HT1080 (cell line): Measurements from ENCODE around the gene MACF1. TPM values are rescaled to one million over a fixed set of nuclear protein-coding genes. Genes with fewer than 3 reads are reported as not detected.

Experiments used
- DNase-seq: peaks from one replicate; pipeline ENCODE4 v3.0.0-alpha.2; 2015; ENCODE audit warnings: low read depth
- total RNA-seq: library from RNA; depleted of rRNA; stranded (reverse); fragments of >200 nt; shearing (Covaris generic); gene quantifications from 2 replicates; pipeline ENCODE4 v1.2.3, GENCODE V29; 2014

MACF1 gene
- total RNA-seq, 1 experiment from 2014 or later: 148 TPM

DNA sequence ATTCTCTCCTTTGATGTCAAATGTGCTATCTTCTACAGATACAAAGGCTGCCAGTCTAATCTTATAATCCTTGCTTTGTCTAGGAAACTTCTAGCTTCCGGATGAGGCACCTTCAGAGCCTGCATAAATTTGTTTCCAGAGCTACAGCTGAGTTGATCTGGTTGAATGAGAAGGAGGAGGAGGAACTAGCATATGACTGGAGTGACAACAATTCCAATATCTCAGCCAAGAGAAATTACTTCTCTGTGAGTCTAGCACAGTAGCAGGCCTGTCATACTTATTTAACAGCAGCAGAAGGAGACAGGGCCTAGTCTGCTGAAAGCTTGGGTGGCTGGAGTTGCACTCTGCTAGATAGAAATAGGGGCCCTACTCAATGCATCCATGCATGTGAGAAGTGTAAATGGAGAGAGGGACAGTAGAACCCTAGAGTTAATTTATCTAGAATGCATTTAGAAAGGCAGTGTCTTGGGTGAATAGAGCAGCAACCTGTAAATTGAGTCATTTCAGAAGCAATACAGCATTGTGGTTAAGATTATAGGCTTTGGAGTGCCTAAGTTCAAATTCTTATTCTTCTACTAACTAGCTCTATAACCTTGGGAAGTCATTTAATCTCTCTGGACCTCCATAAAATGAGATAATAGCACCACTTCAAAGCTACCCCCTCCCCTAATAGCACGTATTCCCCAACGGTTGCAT is 89.0 kb downstream of the MACF1 start:
- DNase-seq: no peak

DNA sequence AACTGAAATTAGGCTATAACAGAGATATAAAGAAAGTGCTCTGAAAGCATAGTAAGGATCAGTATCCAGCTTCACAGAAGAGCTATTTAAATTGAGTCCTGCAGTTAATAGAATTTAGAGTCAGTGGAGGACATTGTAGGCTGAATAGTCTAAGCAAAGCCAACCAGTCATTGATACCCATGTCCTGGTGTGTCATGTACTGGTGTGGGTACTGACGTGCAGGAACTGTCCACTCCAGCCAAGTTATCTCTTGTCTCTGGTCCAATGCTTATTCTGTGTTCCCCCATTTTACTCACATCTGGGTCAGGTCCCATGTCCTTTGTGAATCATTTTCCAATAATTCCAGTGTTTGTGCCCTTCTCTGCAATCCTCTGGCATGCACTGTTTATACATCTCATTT is 90.0 kb downstream of the MACF1 start:
- DNase-seq: no peak

DNA sequence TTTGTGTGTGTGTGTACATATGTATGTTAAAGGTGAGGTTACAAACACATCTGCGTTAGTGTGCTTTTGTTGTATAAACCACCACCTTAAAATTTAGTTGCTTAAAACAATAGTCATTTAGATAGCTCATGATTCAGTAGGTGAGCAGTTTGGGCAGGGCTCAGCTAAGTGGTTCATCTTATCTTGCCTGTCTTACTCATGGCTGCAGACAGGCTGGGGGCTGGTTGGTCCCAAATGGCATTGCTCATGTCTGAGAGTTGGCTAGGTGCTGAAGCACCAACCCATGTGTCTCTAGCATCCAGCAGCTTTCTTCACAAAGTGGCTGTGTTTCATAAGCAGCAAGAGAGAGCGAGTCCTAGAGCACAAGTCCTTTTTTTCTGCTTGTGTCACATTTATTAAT is 91.4 kb downstream of the MACF1 start:
- DNase-seq: no peak

DNA sequence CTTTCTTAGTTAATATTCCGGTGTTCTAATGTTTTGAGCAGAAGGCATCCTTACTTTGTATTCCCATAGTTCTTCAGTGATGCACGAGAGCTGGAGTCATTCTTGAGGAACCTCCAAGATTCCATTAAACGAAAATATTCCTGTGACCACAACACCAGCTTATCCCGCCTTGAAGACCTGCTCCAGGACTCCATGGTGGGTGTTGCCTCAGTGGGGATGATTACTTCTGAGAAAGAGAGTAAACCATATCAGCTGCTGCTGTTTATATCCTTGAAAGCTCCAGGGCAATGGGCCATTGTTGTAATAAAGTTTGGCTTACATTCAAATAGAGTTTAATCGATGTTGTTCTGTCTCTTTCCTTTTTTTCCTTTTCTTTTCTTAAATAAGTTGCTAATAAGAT is 93.1 kb downstream of the MACF1 start:
- no peak for DNase-seq

DNA sequence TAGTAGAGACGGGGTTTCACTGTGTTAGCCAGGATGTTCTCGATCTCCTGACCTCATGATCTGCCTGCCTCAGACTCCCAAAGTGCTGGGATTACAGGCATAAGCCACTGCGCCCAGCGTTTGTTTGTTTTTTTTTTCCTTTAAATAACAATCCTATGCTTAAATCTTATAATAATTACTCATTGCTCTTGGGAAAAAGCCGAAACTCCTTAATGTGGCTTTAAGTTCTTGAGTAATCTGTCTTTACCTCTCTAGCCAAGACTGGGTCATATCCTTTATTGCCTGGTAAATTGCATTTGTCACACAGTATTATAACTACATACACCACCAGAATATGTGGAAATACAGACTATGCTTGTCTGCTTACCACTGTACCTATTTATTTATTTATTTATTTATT is 97.1 kb downstream of the MACF1 start:
- DNase-seq: no peak

DNA sequence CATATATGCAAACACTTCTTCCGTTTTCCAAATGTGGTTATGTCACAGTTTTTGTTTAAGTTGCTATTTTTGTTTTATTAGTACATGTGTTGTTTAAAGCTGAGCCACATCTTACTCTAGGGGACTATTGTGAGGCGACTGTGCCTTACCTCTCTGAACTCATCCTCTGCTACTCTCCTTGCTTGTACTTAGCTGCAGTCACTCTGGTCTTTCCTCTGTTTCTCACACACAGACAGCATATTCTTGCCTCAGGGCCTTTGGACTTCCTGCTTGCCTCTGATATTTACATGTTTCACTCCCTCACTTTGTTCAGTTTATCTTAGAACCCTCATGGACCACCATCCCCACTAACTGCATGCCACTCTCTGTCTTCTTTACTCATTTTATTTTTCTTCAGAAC is 101.1 kb downstream of the MACF1 start:
- DNase-seq: no peak

DNA sequence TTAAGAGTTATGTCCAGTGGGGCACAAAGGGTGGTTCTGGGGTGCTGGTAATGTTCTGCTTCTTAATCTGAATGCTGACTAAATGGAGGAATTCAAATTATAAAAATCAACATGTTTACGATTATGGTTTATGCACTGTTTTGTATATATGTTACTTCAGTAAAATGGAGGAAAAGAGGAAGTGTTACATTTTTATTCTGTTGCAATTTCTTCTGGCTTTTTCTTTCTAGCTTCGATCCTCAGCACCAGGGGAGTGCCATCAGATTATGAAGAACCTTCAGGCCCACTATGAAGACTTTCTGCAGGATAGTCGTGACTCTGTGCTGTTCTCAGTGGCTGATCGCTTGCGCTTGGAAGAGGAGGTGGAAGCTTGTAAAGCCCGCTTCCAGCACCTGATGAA is 105.5 kb downstream of the MACF1 start:
- DNase-seq: no peak

DNA sequence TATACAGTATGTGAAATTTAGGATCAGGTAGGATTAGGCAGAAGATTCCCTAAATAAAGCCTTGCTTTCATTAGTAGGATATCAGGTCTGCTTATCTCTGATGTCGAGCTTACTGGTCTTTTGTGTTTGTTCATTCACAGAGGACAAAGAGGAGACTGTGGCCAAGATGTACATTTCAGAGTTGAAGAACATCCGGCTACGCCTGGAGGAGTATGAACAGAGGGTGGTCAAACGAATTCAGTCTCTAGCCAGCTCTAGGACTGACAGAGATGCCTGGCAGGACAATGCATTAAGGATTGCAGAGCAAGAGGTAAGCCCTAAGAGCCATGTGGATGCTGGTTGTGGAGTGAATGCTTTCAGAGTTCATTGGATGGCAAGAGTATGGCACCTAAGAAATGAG is 106.2 kb downstream of the MACF1 start:
- DNase-seq: no peak

DNA sequence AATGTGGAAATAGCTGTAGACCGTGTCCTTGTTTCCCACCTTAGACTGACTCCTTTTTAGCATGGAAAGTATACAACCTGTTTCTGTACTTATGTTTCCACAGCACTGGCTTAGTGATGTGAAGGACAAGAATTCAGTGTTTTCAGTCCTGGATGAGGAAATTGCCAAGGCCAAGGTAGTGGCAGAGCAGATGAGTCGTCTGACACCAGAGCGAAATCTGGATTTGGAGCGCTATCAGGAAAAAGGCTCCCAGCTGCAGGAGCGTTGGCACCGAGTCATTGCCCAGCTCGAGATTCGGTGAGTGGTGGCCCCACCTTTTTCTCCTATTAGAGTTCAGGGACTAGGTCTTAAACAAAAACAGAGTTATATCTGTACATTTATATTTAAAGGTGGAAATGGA is 112.6 kb downstream of the MACF1 start:
- DNase-seq: peak; percentile 10

DNA sequence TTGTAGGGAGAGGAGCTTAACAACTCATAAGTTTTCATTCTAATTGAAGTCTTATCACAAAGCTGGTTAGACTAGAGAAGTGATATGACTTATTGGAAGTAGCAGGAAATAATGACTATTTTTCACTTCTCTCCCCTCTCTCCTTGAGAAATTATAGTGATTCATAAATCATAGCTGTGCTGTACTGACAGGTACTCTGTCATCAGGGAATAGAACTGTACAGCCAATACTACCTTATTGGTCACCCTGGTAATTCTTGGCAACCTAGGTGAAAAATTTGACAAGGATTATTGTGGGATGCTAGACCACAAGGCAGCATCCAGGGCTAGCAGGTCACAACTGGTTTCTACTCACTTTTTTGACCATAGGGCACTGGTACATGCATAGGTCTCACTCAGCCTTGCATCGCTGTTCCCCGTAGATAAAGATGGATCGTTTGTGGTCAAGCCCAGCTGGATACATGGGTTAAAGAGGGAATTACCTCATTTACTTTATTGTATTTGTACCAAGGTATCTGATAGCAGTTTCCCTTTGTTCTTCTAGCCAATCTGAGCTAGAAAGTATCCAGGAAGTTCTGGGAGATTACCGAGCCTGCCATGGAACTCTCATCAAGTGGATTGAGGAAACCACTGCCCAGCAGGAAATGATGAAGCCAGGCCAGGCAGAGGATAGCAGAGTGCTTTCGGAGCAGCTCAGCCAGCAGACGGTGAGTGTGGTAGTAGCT is 113.6 kb downstream of the MACF1 start:
- peak; percentile 62 for DNase-seq

DNA sequence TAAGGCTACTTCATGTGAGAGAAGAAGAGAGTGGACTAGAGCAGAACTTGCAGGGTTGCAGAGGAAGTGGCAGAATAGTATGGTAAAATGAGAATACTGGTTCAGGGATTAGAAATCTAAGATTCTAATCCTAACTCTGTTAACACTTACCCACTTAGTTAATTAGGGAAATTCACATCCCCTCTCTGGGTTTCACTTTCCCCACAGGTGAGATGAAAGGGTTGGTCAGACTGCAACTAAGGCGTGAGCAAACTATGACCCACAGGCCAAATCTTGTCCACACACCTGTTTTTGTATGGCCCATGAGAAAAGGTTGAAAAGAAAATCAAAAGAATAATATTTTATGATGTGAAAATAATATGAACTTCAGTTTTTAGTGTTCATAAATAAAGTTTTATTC is 117.5 kb downstream of the MACF1 start:
- DNase-seq: no peak

DNA sequence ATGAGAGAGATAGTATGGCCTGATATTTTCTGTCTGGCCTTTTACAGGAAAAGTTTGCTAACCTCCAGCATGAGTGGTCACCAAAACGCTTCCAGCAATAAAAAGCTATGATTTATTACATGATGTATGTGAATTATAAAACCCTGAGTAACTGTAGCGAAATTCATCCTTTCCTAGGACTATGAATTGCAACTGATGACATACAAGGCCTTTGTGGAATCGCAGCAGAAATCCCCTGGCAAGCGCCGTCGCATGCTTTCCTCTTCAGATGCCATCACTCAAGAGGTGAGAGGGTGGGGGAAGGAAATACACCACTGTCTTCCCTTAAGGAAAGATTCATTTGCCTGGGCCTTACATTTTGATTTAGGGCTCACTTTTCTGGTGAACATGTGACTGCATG is 117.9 kb downstream of the MACF1 start:
- no peak for DNase-seq

DNA sequence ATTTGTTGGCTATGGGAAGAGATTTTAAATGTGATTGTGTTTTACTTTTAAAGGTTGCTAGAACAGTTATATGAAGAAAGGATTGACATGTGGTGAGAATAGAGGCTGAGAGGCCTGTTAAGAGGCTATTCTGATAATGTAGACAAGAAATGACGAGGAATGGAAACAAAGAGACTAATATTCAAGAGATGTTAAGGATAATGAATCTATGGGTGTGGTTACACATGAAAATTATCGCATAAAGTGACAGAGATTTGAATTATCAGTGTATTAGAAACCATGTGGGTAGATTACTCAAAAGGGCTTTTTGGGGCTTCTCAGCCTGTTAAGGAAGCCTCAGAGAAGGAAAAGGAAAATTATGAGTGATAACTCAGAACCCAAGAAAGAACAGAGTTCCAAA is 120.4 kb downstream of the MACF1 start:
- DNase-seq: no peak

DNA sequence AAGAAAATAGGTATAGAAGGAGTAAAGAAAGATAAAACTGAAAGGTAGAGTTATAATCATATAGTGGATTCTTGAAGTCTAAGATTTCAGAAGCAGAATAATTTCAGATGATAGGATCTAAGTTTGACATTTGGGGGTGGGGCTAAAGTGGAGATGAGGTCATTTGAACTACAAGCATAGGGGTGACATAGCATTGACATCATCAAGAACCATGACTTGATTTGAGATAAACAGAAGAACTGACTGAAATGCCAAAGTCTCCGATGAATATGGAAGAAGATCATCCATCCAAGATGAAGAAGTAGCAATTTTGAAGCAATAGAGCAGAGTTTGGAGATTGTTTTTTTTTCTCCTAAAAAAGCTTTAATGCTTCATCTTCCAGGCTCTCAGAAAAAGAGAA is 122.3 kb downstream of the MACF1 start:
- no peak for DNase-seq

DNA sequence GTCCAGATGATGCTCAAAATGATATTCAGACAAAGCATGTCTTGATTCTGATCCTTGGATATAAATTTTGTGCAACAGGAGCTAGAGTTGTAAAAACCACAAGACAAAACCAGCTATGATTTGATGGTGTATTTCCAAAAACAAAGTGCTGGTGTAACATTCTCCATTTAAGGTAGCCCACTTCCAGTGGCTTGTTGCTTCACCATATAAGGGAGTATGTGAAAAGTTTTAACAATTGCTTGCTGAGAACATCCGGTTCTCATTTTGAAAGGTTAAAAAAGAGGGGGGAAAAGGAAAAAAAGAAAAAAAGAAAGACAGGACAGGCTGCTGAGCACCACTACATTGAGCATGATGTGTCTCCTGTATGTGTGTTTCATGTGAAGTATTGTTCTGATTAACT is 123.6 kb downstream of the MACF1 start:
- no peak for DNase-seq

DNA sequence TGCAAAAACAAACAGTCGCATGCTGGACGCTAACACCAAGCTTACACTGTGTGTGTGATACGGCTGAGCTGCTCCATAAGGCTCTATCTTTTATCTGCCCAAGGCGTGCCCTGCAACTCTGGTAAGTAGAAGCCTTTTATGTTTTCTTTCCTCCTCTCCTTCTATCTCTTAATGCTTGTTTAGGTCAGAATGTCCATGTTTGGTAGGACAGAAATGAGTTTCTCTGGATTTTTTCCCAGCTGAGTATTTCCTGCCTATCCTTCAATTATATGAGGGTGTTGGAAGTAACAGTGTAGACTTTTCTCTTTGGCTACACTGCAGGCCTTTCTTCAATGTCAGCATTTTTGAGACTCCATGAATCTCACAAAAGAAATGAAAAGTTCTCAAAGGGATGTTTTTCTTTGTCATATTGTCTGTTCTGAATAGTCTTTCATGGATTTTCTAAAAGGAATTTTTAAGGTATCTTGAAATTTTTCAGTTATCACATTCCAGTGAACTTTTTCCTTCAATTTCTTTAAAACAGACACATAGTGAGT is 124.2 kb downstream of the MACF1 start:
- no peak for DNase-seq

DNA sequence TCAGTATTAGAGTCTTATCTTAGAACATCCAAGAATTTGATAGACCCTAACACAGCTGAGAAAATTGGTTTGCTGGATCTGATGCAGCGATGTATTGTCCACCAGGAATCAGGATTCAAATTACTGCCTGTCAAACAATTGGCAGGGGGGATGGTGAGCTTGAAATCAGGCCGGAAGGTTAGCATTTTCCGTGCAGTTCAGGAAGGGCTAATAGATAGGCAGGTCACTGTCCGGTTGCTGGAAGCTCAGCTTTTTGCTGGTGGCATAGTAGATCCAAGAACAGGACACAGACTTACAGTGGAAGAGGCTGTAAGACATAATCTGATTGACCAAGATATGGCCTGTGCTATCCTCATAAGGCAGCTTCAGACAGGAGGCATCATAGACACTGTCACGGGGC is 127.2 kb downstream of the MACF1 start:
- DNase-seq: no peak

DNA sequence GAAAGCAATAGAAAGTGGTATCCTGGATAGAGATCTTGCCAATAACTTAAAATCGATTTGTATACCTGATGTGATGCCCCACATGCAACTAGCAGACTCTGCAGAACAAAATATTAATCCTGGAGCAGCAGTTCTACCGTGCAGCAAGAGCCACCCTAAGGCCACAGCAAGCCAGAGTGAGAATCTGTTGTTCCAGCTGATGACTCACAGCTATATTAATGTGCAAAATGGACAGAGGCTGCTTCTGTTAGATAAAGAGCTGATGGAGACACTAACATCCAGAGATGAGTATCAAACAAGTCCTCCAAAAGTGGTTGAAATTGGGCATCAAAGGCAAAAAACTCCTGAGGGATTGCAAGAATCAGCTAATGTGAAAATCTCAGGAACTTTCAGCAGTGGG is 127.8 kb downstream of the MACF1 start:
- DNase-seq: no peak

DNA sequence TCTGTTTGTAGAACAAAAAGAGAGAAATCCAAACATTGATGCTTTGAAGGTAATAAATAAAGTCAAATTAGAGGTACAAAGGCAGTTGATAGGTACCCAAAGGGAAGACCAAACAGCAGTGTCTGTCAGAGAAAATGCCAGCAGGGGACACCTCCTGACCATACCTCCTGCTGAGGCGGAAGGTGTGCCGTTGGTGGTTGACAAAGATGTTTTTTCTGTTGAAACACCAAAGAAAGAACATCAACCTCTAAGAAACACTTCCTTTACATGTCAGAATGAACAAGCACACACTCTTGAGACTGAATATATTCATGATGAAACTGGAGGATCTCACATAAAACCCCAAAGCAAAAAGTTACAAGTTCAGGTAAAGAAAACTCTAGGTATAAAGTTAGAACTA is 128.3 kb downstream of the MACF1 start:
- no peak for DNase-seq

DNA sequence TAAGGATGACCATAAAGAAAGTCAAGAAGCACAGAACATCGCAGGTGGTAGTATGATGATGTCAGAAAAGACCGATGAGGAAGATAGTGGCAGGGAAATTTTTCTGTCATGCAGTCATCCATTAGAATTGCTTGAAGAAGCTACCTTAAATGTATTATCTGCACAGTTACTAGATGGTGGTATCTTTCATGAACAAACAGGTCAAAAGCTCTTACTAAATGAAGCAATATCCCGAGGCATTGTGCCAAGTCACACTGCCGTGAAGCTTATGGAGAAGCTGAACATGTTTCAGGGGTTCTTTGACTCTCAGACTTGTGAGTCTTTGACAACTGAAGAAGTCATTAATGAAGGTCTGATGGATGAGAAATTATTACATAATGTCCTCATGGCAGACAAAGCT is 128.8 kb downstream of the MACF1 start:
- DNase-seq: no peak

DNA sequence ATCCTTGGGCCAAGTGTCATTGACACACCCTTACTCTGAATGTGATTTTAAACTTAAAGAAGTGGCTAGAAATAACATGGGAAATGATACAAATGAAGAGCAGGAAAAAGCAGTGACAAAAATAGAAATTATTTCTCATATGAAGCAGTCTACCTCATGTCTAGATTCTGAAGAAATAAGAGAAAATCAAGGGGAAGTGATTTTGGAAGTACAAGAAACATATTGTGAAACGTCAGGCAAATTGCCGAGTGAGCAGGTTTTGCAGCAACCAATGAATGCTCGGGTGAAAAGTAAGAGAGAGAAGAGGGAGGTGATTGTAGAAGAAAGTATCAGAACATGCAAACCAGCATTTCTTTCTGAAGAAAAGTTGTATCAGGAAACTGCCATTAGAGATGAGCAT is 130.7 kb downstream of the MACF1 start:
- no peak for DNase-seq

DNA sequence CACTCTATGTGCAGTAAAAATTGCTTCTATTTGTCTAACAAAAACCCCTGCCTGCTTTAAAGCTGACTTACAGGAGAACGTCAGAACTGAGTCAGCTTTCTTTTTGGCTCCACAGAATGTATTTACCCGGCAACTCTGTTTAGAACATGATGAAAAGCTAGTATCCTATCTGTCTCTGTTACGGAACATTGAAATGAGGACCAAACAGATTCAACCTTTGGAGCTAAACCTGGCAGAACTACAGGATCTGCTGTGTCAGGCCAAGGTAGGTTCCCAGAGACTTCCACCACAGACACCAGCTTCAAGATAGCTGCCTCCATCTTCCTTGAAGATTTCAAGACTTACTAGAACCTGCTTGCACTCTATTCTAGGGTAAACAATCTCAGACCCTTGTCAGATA is 132.6 kb downstream of the MACF1 start:
- DNase-seq: no peak

DNA sequence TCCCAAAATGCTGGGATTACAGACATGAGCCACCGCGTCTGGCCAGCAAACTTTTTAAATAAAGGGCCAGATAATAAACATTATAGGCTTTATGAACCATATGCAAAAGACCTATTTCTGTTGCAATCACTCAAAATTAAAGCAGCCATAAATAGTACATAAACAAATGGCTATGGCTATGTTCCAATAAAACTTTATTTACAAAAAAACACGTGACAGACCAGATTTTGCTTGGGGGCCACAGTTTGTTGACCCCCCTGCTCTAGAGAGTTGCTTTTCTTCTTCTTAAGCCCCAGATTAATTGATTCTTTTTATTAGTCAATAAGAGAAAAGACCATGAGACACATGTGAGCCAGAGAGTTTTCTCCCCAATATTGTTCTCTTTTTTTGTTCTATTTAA is 138.3 kb downstream of the MACF1 start:
- DNase-seq: no peak
